GM12874 (cell line): ENCODE results near the gene ERI2.

Experiments
- TF ChIP-seq, protein P1 (sequence below): IDR thresholded peaks from 2 replicates; pipeline ENCODE4 v1.5.1; 2011; ENCODE audit warnings: low read depth, mild to moderate bottlenecking, control low read depth, low read length, moderate library complexity; ENCODE audit not compliant: insufficient read depth

Gene ERI2, protein sequence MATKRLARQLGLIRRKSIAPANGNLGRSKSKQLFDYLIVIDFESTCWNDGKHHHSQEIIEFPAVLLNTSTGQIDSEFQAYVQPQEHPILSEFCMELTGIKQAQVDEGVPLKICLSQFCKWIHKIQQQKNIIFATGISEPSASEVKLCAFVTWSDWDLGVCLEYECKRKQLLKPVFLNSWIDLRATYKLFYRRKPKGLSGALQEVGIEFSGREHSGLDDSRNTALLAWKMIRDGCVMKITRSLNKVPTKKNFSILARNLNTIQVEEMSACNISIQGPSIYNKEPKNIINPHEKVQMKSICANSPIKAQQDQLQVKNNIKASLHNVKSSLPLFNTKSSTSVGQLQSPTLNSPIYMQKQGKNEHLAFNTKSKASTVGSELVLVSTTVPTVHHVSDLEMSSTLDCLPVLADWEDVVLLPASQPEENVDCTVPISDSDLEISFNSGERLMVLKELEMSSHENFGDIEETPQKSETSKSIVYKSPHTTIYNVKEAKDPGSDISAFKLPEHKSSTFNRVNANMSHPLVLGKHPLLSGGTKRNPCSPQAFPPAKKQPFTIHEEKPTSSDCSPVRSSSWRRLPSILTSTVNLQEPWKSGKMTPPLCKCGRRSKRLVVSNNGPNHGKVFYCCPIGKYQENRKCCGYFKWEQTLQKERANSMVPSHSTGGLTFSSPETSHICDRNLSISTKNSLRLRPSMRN

DNA sequence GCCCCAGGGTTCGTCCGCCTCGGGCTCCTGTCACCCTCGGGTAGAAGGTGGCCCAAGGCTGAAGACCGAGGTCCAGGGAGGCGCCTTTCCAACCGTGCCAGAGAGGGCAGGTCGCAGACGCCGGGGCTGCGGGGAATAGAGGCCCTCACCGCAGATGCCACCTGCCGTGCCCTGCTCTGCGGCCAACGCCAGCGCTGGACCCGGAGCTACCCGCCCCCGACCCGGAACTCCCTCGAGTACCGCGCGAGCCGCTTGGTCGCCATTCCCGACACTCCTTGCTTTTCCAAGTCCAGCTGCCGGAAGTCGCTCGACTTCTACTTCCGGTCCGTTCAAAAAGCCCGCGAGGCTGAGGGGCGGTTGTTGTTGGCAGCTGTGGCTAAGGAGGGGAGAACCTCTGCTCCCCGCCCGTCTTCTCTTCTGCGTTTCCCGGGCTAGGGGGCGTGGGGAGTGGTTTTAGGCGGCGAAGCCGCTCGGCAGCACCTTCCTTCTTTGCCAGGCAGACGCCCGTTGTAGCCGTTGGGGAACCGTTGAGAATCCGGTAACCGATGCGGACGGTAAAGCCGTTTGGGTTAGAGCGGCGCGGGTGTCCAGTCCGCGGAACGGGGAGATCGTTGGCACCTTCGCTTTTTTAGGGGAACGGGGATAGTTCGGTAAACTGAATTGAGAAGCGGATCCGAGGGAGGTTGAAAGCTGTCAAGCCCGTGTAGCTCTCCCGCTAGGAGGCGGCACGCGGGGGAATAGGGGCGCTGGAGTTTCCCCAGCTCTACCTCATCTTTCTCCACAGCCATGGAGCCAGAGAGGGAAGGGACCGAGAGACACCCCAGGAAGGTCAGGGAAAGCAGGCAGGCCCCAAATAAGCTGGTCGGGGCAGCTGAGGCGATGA is at the start of gene ERI2, which contains the start of gene REXO5:
Gene ERI2, minus strand, starts transcription at position 305 of the 883 bp plus-strand sequence. Its CDS starts 42 bp downstream, at position 263.
Gene REXO5, plus strand, starts transcription at position 360 of the 883 bp plus-strand sequence. Its CDS starts 427 bp downstream, at position 787.
- TF ChIP-seq, protein P1, sequence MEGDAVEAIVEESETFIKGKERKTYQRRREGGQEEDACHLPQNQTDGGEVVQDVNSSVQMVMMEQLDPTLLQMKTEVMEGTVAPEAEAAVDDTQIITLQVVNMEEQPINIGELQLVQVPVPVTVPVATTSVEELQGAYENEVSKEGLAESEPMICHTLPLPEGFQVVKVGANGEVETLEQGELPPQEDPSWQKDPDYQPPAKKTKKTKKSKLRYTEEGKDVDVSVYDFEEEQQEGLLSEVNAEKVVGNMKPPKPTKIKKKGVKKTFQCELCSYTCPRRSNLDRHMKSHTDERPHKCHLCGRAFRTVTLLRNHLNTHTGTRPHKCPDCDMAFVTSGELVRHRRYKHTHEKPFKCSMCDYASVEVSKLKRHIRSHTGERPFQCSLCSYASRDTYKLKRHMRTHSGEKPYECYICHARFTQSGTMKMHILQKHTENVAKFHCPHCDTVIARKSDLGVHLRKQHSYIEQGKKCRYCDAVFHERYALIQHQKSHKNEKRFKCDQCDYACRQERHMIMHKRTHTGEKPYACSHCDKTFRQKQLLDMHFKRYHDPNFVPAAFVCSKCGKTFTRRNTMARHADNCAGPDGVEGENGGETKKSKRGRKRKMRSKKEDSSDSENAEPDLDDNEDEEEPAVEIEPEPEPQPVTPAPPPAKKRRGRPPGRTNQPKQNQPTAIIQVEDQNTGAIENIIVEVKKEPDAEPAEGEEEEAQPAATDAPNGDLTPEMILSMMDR = peak; percentile 51

DNA sequence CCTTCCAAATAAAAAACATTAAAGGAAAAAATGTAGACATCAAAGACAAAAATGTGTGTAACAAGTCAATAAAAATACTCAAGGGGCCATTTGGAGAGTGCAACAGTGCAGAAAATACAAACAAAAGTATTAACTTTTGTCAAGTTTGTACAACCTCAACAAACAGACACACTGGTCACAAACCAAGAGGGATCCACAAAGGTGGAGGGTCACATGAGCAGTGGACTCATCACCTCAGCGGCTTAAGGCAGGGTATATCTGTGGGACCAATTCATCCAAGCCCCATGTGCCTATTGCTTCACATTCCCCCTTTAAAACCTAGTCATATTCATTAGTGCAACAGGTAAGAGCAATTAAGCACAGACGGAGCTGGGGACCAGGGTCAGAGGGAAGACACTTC is 48.7 kb upstream of the ERI2 start:
- TF ChIP-seq, protein P1 = no peak

DNA sequence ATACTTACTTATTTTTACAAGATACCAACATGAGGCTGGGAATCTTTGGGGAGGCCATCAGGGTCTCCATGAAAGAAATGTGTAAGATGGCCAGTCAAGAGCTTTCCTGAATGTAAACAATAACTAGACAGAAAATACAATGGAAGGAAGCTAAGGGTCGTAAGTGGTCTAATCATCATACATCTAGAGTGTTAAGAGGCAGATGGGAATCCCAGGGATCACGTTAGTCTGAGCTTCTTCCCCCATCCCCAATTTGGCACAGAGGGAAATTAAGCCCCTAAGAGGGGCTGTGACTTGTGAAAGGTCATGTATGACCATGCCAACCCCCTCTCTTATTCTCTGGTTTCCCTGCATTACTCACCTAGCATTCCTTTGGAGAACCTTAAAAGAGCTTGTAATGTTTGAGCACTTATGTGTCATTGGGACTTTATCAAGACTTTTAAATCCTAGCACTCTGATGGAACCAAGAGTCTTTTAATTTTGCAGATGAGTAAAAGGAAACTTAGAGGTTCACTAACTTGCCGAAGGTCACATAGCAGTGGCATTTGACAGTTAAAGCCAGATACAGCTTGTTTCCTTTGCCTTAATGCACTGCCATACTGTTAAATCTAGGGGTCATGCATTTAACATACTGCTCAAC is 47.8 kb upstream of the ERI2 start:
- TF ChIP-seq, protein P1 = no peak

DNA sequence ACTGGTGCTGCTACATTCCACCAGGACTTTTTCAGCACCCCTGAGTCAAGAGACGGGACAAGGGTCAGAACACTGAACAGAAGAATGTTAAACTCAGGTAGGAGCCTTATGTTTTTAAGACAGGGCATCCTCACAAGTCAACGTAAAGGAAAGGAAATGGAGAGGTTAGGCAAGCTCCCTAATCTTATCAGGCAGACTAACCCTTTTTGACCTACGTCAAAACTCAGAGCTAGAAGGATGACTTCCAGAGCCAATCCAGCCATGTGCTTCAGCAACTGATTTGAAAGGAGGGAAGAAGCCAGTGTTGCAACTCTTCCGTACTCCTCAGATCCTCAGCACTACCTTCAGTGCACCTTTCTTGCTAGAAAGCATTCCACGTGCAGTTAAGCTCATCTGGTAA is 46.9 kb upstream of the ERI2 start:
- TF ChIP-seq, protein P1 = no peak

DNA sequence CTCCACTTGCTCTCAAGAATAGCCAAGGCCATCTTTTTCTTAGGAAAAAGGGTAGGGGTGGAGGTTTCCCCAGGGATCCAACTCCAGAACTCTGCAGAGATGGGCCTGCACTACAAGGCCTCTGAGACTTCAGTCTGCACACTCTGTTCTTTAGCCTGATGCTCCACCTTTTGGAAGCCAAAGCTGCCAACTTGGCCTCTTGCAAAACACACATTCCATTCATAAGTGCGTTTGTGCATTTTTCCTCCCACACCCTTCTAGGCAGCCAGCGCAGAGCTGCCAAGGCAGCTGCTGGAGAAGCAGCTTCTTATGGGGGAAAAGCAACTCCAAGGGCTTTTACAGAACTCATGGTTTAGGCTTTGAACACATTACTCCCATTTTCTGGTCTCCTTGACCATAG is 45.3 kb upstream of the ERI2 start:
- TF ChIP-seq, protein P1 = no peak

DNA sequence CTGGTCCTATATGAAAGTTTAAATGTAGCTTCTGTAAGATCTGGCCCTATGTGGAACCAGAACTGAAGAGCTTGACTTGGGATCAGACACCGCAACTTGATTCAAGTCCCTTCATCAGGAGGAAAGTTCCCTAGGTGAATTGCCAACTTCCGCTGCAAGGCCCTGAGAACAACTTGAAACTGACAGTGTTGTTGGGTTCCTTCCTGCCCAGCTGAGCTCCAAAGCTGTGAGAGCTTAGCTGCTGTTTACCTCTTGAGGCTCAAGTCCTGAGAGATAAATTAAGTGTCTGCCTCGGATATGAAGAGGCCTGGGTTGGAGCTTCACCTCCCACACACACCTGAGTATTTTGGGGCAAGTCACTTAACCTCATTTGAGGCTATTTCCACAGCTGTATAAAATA is 44.7 kb upstream of the ERI2 start:
- TF ChIP-seq, protein P1 = no peak
